Osteoblast (primary cell): ENCODE data around the gene SOX10. TPM values are rescaled to one million over a fixed set of nuclear protein-coding genes. Genes with fewer than 3 reads are reported as not detected.

Experiments
- DNase-seq: peaks from one replicate; pipeline ENCODE4 v3.0.0; 2011; ENCODE audit warnings: low spot score, mixed read lengths; ENCODE audit not compliant: insufficient read length; ENCODE audit errors: missing footprints
- H2AFZ ChIP-seq: 2 replicates; pipeline ENCODE4 v1.6.0; 2011; ENCODE audit warnings: mild to moderate bottlenecking, low read length
- H3K27ac ChIP-seq: 2 replicates; pipeline ENCODE4 v1.5.1; 2011; ENCODE audit warnings: mild to moderate bottlenecking, low read depth, low read length, moderate library complexity
- H3K27me3 ChIP-seq: 2 replicates; pipeline ENCODE4 v1.6.0; 2012; ENCODE audit warnings: mild to moderate bottlenecking, control low read depth, inconsistent platforms, low read length, moderate library complexity; ENCODE audit not compliant: insufficient read depth
- H3K36me3 ChIP-seq: 2 replicates; pipeline ENCODE4 v1.5.1; 2011; ENCODE audit warnings: mild to moderate bottlenecking, low read length, control low read depth, moderate library complexity; ENCODE audit not compliant: insufficient read depth
- H3K4me1 ChIP-seq: 2 replicates; pipeline ENCODE4 v1.5.1; 2011; ENCODE audit warnings: mild to moderate bottlenecking, low read length, control low read depth, moderate library complexity; ENCODE audit not compliant: insufficient read depth
- H3K4me2 ChIP-seq: 2 replicates; pipeline ENCODE4 v1.6.0; 2011; ENCODE audit warnings: mild to moderate bottlenecking, low read length; ENCODE audit not compliant: insufficient read depth
- H3K4me3 ChIP-seq: fragments of 200-600 bp; sonication (generic); 3 replicates; pipeline ENCODE4 v1.5.1; 2012; ENCODE audit warnings: mild to moderate bottlenecking, low read length, inconsistent platforms; ENCODE audit not compliant: insufficient read depth
- H3K79me2 ChIP-seq: 2 replicates; pipeline ENCODE4 v1.6.0; 2012; ENCODE audit warnings: mild to moderate bottlenecking, low read length, control low read depth, inconsistent platforms; ENCODE audit not compliant: insufficient read depth
- H3K9me3 ChIP-seq: 2 replicates; pipeline ENCODE4 v1.5.1; 2011; ENCODE audit warnings: low read depth, low read length, control low read depth
- H4K20me1 ChIP-seq: 2 replicates; pipeline ENCODE4 v1.6.0; 2012; ENCODE audit warnings: mild to moderate bottlenecking, low read length, control low read depth; ENCODE audit not compliant: insufficient read depth
- CTCF ChIP-seq: IDR thresholded peaks from 2 replicates; pipeline ENCODE4 v1.5.1; 2011; ENCODE audit warnings: mild to moderate bottlenecking, low read depth, low read length, moderate library complexity; ENCODE audit errors: extremely low read depth
- total RNA-seq: library from RNA; depleted of rRNA; stranded (reverse); fragments of >200 nt; gene quantifications from 2 replicates; pipeline ENCODE4 v1.2.3, GENCODE V29; 2012

Gene SOX10
- total RNA-seq, 1 donor, result not detected

- Histone ChIP-seq H3K4me1 (no peaks in the 10 kb centered on the region), H3K79me2 (peaks cover 11% of the 10 kb centered on the region), H4K20me1 (peaks cover 22% of the 10 kb centered on the region), H3K27me3 (no peaks in the 10 kb centered on the region), H2AFZ (no peak overlapping the region), H3K36me3 (peaks cover 50% of the 10 kb centered on the region), H3K4me2 (no peak overlapping the region), H3K4me3 (no peak overlapping the region), H3K9me3 (no peaks in the 10 kb centered on the region), H3K27ac (no peak overlapping the region)
- no peak for TF ChIP-seq CTCF
- peak; percentile 47 for DNase-seq
Measured at GRCh38 chr22:37926771-37927636, 57.4 kb downstream of the SOX10 start.

- H3K9me3 ChIP-seq, result no peaks in the 10 kb centered on the region
- H3K4me2 ChIP-seq, result no peak overlapping the region
- no peak overlapping the region for H3K27ac ChIP-seq
- no peak overlapping the region for H3K4me3 ChIP-seq
- H3K79me2 ChIP-seq, result peaks cover 11% of the 10 kb centered on the region
- DNase-seq, result peak; percentile 59
- no peak overlapping the region for H2AFZ ChIP-seq
- H3K4me1 ChIP-seq, result no peaks in the 10 kb centered on the region
- peaks cover 15% of the 10 kb centered on the region for H4K20me1 ChIP-seq
- H3K27me3 ChIP-seq, result no peaks in the 10 kb centered on the region
- peaks cover 48% of the 10 kb centered on the region for H3K36me3 ChIP-seq
- TF ChIP-seq CTCF, result no peak
Measured at GRCh38 chr22:37926358-37926757, 58.0 kb downstream of the SOX10 start.

GRCh38 chr22:37925767-37926166 is 58.6 kb downstream of the SOX10 start:
- H3K9me3 ChIP-seq, result no peaks in the 10 kb centered on the region
- no peak overlapping the region for H3K4me2 ChIP-seq
- no peak for TF ChIP-seq CTCF
- H3K4me3 ChIP-seq, result no peak overlapping the region
- peaks cover 14% of the 10 kb centered on the region for H4K20me1 ChIP-seq
- DNase-seq, result peak; percentile 52
- peaks cover 48% of the 10 kb centered on the region for H3K36me3 ChIP-seq
- H3K4me1 ChIP-seq, result no peaks in the 10 kb centered on the region
- H3K27me3 ChIP-seq, result no peaks in the 10 kb centered on the region
- H3K27ac ChIP-seq, result no peak overlapping the region
- H3K79me2 ChIP-seq, result peaks cover 11% of the 10 kb centered on the region
- no peak overlapping the region for H2AFZ ChIP-seq

GRCh38 chr22:37925330-37925729 is 59.0 kb downstream of the SOX10 start:
- DNase-seq, result peak; percentile 76
- H3K36me3 ChIP-seq, result peaks cover 48% of the 10 kb centered on the region
- H2AFZ ChIP-seq, result no peak overlapping the region
- H3K27ac ChIP-seq, result no peak overlapping the region
- peaks cover 11% of the 10 kb centered on the region for H3K79me2 ChIP-seq
- H3K4me3 ChIP-seq, result no peak overlapping the region
- peaks cover 11% of the 10 kb centered on the region for H4K20me1 ChIP-seq
- TF ChIP-seq CTCF, result no peak
- no peaks in the 10 kb centered on the region for H3K27me3 ChIP-seq
- no peaks in the 10 kb centered on the region for H3K4me1 ChIP-seq
- no peak overlapping the region for H3K4me2 ChIP-seq
- no peaks in the 10 kb centered on the region for H3K9me3 ChIP-seq
